ENCODE data around the gene AP5S1. TPM values are rescaled to one million over a fixed set of nuclear protein-coding genes. Genes with fewer than 3 reads are reported as not detected.
A peak's percentile ranks its signal among the peaks of the same experiment; 100 is the strongest.

The AP5S1 gene
- total and polyA plus RNA-seq, 2 donors from 2014 or later, result 16.0 to 19.5 TPM

DNA sequence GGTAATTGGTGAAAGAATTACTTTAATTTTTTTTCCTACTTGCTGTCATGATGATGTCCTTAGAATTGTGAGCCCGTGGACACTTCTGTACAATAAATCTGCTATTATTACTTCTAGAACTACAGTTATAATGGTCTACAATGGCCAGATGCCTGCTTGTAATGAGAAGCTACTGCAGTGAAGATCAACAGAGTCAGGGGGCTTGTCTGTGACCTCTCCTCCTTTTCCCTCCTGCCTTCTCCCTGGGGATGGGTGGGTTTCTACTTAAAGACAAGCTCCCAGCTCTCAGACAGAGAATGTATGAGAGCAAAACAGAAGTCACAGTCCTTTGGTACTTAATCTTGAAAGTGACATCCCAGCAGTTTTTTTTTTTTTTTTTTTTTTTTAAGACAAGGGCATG is 55.7 kb downstream of the AP5S1 start:
- Histone ChIP-seq H3K27me3 (ENCODE audit: control insufficient read depth, insufficient read depth, low read length) (no peaks in the 10 kb centered on the region), H3K4me3 (ENCODE audit: low read length in 3 of 3) (no peak overlapping the region), H3K36me3 (ENCODE audit: control insufficient read depth in 2 of 3, insufficient read depth in 3 of 3, low read length in 3 of 3) (peaks cover 0 to 16% (median 8%) of the 10 kb centered on the region in 3 donors), H3K9me3 (ENCODE audit: control insufficient read depth in 2 of 3, insufficient read depth in 1 of 3, low read length in 3 of 3) (no peaks in the 10 kb centered on the region), H3K9ac (ENCODE audit: low read length in 3 of 3) (no peak overlapping the region), H3K4me1 (ENCODE audit: control insufficient read depth in 2 of 3, insufficient read depth in 2 of 3, low read depth in 1 of 3, low read length in 3 of 3) (no peaks in the 10 kb centered on the region), H3K27ac (ENCODE audit: low read depth in 2 of 2, low read length in 2 of 2) (no peak overlapping the region)
- intact Hi-C loops (cut with DNase I), result no loop called here
- FAIRE-seq (no peak), DNase-seq (peak in 2 of 5 donors; percentile 37 to 71)
- TF ChIP-seq, protein P1, sequence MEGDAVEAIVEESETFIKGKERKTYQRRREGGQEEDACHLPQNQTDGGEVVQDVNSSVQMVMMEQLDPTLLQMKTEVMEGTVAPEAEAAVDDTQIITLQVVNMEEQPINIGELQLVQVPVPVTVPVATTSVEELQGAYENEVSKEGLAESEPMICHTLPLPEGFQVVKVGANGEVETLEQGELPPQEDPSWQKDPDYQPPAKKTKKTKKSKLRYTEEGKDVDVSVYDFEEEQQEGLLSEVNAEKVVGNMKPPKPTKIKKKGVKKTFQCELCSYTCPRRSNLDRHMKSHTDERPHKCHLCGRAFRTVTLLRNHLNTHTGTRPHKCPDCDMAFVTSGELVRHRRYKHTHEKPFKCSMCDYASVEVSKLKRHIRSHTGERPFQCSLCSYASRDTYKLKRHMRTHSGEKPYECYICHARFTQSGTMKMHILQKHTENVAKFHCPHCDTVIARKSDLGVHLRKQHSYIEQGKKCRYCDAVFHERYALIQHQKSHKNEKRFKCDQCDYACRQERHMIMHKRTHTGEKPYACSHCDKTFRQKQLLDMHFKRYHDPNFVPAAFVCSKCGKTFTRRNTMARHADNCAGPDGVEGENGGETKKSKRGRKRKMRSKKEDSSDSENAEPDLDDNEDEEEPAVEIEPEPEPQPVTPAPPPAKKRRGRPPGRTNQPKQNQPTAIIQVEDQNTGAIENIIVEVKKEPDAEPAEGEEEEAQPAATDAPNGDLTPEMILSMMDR (IDR thresholded peaks at IDR 0.05; ENCODE audit: borderline replicate concordance, extremely low read depth, insufficient read depth), result no peak

DNA sequence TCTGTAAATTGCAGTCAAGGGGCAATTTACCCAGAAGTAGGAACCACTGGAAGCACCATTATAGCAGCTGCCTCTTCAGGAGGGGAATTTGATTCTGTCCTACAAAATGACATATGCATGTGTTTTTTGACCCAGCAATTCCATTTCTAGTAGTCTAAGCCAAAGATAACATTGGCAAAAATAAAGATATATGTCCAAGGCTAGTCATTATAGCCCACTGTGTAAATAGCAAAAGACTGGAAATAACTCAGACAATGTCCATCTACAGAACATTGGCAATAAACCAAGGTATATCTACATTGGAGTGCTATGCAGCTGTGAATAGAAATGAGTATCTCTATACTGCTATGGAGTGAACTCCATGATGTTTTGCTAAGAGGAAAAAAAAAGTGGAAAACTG is 56.3 kb downstream of the AP5S1 start:
- DNase-seq, result no peak
- Histone ChIP-seq H3K9ac (ENCODE audit: low read length in 3 of 3) (no peak overlapping the region), H3K4me3 (ENCODE audit: low read length in 3 of 3) (no peak overlapping the region), H3K27me3 (ENCODE audit: control insufficient read depth, insufficient read depth, low read length) (no peaks in the 10 kb centered on the region), H3K4me1 (ENCODE audit: control insufficient read depth in 2 of 3, insufficient read depth in 2 of 3, low read depth in 1 of 3, low read length in 3 of 3) (no peaks in the 10 kb centered on the region), H3K9me3 (ENCODE audit: control insufficient read depth in 2 of 3, insufficient read depth in 1 of 3, low read length in 3 of 3) (no peaks in the 10 kb centered on the region), H3K27ac (ENCODE audit: low read depth in 2 of 2, low read length in 2 of 2) (no peak overlapping the region), H3K36me3 (ENCODE audit: control insufficient read depth in 2 of 3, insufficient read depth in 3 of 3, low read length in 3 of 3) (peaks cover 0 to 10% (median 8%) of the 10 kb centered on the region in 3 donors)
- no peak for FAIRE-seq
- intact Hi-C loops (cut with DNase I), result no loop called here
- TF ChIP-seq, protein P1 (IDR thresholded peaks at IDR 0.05; ENCODE audit: borderline replicate concordance, extremely low read depth, insufficient read depth), result no peak

Other genes starting within 250 kb of the AP5S1 start
- gene GFRA4, start 157.1 kb upstream of the AP5S1 start, total RNA-seq, result not detected
- gene GFRA4, start 157.1 kb upstream of the AP5S1 start, polyA plus RNA-seq (ENCODE audit: insufficient read depth, low read depth, low replicate concordance), result 0.56 TPM
- 4.3 TPM for gene ADAM33, start 138.5 kb upstream of the AP5S1 start, total RNA-seq
- gene ADAM33, start 138.5 kb upstream of the AP5S1 start, polyA plus RNA-seq (ENCODE audit: insufficient read depth, low read depth, low replicate concordance), result 4.1 TPM
- 20.2 TPM for gene SIGLEC1, start 107.9 kb upstream of the AP5S1 start, total RNA-seq
- gene SIGLEC1, start 107.9 kb upstream of the AP5S1 start, polyA plus RNA-seq (ENCODE audit: insufficient read depth, low read depth, low replicate concordance), result 2.4 TPM
- gene HSPA12B, start 87.9 kb upstream of the AP5S1 start, total RNA-seq, result 18.9 TPM
- gene HSPA12B, start 87.9 kb upstream of the AP5S1 start, polyA plus RNA-seq (ENCODE audit: insufficient read depth, low read depth, low replicate concordance), result 8.7 TPM
- 26.3 TPM for gene ADISSP, start 52.8 kb upstream of the AP5S1 start, total RNA-seq
- gene ADISSP, start 52.8 kb upstream of the AP5S1 start, polyA plus RNA-seq (ENCODE audit: insufficient read depth, low read depth, low replicate concordance), result 31.8 TPM
- 3.4 TPM for gene SPEF1, start 39.1 kb upstream of the AP5S1 start, total RNA-seq
- gene SPEF1, start 39.1 kb upstream of the AP5S1 start, polyA plus RNA-seq (ENCODE audit: insufficient read depth, low read depth, low replicate concordance), result 3.8 TPM
- 99.8 TPM for gene CENPB, start 33.8 kb upstream of the AP5S1 start, total RNA-seq
- 56.2 TPM for gene CENPB, start 33.8 kb upstream of the AP5S1 start, polyA plus RNA-seq (ENCODE audit: insufficient read depth, low read depth, low replicate concordance)
- gene CDC25B, start 24.2 kb upstream of the AP5S1 start, total RNA-seq, result 40.3 TPM
- 24.1 TPM for gene CDC25B, start 24.2 kb upstream of the AP5S1 start, polyA plus RNA-seq (ENCODE audit: insufficient read depth, low read depth, low replicate concordance)
- gene MAVS, start 26.3 kb downstream of the AP5S1 start, total RNA-seq, result 46.8 TPM
- gene MAVS, start 26.3 kb downstream of the AP5S1 start, polyA plus RNA-seq (ENCODE audit: insufficient read depth, low read depth, low replicate concordance), result 10.0 TPM
- gene PANK2, start 68.8 kb downstream of the AP5S1 start, total RNA-seq, result 44.9 TPM
- 26.8 TPM for gene PANK2, start 68.8 kb downstream of the AP5S1 start, polyA plus RNA-seq (ENCODE audit: insufficient read depth, low read depth, low replicate concordance)
- gene RNF24, start 195.0 kb downstream of the AP5S1 start, total RNA-seq, result 30.9 TPM
- gene RNF24, start 195.0 kb downstream of the AP5S1 start, polyA plus RNA-seq (ENCODE audit: insufficient read depth, low read depth, low replicate concordance), result 4.5 TPM

All from kidney (tissue), 14 donors.